NCI-H1417 (cell line): ENCODE data around the gene PHACTR1.
"Not testable (repeated sequence)": the region's sequence is repeated elsewhere in the genome, so short reads cannot be mapped to it uniquely, and the experiment has no call there.

Source experiments
- DNase-seq, 3 experiments: peaks; one replicate each; lab custom pipeline; 2025; lab: John Stamatoyannopoulos, UW

Gene PHACTR1

DNA sequence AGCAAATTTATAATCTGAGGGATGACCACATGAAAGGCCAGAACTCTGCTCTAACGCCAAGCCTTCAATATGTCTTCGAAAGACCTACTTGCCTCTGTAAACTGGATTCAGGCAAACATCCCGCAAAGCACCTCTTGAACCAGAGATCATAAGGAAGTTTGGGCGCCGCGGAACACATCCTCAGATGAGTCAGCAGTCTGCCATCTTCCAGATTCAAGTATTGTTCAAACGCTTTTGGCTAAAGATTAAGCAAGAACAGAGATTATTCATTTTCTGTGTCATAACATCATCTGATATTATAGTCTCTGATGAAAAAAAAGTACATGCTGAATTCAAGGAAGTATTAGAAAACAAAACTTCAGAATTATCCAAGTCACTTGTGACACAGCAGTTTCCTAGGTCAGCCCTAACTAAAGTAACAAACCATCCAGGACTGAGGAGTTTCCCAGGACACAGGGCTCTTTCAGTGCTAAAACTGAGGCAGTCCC is 591.0 kb downstream of the PHACTR1 start:
- no peak for DNase-seq

DNA sequence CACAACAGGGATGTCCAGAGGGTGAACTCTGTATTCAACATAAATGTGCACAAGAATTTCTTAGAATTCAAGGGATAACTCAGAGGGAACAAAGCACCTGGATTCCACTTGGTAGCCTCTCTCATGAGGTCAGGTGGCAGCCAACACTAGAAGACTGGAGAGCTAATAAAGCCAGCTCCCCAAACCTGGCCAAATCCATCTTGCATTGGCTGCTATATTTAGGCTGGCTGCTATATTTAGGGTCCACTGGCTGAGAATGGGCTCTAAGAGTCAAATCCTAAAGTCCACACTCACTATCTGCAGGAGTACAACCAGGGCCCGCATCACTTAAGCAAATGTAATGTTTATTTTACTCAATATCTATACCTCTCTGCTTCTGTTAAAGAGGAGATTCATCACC is 591.8 kb downstream of the PHACTR1 start:
- no peak for DNase-seq

DNA sequence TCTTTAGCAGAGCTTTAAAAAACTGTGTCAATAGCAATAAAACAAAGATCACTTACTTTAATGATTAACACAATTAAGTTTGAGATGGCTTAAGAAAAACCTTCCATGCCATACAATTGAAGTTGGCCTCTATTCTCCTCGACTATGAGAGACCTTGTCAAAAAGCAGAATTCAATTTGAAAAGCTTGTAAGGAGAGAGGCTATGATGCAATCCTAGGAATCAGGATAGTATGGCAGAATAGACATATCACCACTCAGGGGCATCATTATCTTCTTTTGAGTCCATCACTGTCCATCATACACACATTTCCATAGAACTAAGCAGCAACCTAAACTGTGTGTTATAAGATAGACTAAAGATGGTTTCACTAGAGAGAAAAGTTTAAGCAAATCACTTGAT is 594.6 kb downstream of the PHACTR1 start:
- DNase-seq = no peak

DNA sequence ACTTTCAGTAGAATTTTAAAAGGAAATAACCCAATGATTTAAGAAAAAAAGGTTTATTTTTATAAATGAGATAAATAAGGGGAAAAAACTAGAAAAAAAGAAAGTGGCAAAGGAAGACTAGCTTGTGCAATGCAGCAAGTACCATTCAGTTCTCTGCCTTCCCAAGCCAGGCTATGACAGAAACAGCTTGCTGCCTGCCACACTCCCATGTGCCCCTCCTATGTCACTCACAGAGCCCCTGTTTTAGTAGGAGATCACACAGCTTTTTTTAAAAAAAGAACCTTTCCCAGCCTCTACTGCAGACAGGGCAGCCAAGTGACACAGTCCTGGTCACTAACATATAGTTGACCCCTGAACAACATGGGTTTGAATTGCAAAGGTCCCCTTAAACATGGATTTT is 598.2 kb downstream of the PHACTR1 start:
- no peak for DNase-seq

DNA sequence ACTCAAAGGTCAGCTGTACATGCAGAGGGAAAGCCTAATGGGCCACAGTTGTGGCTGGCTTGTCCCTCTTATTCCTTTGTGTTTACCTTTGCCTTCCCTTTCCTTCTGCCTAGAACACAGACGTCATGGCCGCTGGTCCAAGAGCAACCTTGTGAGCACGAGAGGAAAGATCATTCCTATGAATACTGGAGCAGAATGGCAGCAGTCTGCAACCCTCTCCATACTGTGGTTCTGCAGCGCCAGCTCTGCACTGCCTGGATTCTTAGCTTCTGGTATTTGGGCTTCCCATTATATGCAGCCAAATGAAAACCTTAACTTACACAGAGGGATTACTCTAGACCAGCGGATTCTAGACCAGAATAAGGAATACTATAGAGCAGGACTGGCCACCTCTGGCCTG is 599.3 kb downstream of the PHACTR1 start:
- DNase-seq = no peak

DNA sequence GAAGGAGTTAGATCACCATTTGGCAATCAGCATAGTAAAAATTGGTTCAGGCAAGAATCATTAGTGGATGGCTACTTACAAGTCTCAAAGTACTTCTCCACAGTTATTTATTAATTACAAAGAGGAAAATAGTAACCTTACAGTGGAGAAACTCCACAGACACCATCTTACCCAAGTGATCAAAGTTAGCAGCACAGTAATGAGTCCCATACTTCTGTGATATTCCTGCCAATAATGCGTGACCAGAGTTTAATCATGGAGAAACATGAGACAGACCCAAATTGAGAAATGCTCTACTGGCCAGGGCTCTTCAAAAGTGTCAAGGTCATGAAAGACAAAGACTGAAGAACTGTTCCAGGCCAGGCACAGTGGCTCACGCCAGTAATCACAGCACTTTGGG is 602.3 kb downstream of the PHACTR1 start:
- no peak for DNase-seq

DNA sequence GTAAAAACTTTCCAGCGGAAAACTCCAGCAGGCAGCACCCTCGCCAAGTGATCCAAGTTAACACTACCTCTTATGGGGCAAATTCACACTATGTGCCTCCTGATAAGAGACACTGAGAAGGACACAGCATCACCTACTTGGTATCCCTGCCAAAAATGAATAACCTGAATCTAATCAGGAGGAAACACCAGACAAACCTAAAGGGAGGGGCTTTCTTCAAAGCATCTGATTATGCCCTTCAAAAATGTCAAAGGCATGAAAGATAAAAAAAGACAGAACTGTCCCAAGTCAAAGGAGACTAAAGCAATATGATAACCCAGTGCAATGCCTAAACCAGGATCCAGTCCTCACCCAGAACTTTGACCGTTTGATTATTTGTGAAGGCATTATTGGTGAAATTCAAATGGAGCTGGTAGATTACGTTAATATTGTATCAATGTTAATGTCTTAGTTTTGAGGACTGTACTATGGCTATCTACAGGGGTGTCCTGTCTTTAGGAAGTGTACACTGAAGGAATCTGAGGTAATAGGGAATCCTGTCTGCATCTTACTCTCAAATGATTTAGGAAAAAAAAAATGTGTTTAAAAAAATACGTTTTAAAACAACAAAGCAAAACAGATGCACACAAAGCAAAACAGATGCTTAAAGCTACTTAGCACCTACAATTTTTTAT is 603.5 kb downstream of the PHACTR1 start:
- DNase-seq = no peak

DNA sequence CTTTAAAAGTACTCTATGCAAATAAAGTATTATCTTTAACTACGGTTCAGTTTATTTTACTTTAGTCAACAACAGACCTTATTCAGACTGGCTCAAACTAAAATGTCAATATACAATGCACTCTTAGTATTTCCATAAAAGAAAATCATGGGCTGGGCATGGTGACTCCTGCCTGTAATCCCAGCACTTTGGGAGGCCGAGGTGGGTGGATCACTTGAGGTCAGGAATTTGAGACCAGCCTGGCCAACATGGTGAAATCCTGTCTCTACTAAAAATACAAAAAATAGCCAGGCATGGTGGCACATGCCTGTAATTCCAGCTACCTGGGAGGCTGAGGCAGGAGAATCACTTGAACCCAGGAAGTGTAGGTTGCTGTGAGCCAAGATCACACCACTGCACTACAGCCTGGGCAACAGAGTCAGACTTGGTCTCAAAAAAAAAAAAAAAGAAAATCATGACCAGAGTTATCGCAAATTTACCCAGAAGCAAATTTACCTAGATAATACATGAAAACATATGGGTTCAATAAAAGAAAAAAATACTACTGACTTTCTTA is 609.5 kb downstream of the PHACTR1 start:
- DNase-seq = not testable (repeated sequence)

DNA sequence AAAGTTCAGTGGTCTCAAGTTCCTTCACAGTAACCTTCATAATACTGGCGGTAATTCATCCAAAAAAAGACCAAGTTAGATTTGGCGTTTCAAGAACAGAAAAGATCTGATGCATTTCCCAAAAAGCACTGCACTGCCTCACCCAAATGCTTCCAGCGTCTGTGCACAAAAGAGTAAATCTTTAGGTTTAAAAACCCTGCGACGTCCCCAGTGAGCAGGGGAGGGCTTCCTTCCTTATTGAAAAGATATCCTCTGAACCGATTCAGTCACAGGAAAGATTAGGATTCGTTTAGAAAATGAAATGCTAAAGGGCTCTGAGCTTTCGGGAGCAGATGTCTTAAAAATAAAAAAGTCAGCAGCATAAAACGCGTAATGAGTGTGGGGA is 611.1 kb downstream of the PHACTR1 start:
- peak in 1 of 3 experiments; percentile 43 for DNase-seq

DNA sequence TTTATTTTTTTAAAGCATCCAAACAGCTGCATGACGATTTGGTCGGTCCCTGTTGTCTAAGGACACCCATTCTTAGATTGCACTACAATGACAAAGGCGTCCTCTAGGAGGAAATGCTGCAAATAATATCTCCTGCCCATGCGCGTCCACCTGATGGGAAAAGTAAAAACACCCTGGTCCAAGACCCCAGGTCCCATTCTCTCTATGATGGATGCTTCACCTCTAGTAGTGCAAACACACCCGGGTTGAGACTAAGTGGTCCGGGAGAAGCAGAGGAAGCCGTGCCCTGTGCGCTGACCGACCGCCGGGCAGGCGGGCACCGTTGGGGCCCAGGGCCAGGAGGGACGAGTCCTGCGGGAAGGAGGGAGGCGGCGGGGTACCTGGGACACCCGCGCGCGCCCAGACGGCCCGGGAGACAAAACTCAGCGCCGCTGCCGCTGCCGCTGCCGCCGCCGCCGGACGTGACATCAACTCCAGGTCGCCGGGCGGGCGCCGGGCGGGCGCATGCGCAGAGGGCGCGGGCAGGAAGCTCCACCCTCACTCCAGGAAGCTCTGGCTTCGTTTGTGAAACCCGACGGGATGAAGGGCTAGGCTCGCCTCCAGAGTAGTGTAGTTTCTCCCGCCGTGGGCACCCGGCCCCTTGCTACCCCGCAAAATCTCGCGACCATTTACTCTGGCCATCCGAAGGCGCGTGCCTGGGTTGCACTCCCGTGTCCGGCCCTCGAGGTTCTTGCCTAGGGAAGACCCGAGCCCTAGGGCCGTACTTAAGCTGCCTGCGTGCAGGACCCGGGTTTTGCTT is 611.7 kb downstream of the PHACTR1 start, which contains the start of gene TBC1D7:
Gene TBC1D7, minus strand, starts transcription at position 462 of the 799 bp plus-strand sequence. CDS start 1,639 bp downstream, outside the sequence.
- peak; percentile 93 to 97 (median 95) for DNase-seq

DNA sequence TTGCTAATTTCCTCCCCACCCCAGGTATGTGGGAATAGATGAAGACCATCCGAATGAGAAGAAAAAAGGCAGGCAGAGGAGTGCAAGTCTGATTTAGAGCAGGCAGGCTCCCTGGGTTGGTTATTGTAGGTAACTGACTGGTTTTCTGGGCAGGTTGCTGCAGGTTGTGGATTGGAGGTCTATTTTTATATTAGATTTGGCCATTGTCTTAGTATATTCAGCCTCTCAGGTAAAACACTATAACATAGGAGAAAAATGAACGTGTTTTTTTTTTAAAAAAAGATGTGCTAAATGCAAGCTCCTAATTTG is 612.3 kb downstream of the PHACTR1 start:
- no peak for DNase-seq

DNA sequence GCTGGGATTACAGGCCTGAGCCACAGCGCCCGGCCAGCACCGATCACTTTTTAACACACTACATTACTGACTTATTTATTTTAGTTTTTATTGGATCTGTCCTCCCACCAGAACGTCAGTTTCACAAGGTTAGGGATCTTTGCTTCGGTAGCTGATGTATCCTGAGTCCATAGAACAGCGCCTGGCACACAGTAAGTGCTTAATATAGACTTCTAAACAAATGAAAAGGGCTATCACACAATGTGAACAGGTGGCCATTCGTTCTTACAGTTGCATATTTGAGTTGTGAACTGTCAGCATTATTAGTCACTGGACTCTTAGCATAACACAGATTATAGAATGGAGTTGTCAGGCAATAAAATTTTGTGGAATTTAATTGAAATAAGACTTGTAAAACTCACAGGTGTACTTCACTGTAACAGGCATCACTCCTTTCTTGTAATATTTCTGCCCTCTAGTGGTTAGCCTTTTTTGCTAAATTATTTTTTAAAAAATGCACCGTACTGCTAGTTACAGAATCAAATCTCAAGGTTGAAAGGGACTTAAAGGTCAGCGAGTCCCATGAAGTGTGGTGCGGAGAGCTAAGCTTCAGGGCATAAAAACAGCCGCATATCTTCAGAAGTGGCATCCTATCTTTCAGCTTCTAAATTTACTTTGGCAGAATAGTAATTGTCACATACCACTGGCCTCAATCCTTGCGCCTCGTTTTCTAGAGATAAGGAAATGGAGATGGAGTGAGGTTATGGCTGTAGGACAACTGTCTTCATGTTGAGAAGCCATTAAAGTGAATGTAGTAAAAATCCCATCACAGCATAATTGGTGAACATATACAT is 615.2 kb downstream of the PHACTR1 start:
- peak; percentile 17 to 62 (median 59) for DNase-seq

DNA sequence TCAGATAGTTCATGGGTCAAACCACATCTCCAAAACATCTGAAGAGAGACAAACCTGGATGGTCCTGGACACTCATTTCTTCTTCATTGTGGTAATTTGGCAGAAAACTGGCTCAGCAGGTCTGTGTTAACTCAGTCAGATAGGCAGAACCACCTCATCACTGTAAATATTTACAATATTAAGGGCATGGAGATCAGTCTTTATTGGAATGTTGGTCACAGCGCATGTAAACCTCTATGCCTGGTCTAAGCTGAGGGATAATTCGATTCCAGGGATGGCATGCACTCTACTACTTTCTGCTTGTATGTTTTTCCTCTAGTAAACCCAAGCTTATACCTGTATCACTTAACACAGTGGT is 615.8 kb downstream of the PHACTR1 start:
- no peak for DNase-seq

DNA sequence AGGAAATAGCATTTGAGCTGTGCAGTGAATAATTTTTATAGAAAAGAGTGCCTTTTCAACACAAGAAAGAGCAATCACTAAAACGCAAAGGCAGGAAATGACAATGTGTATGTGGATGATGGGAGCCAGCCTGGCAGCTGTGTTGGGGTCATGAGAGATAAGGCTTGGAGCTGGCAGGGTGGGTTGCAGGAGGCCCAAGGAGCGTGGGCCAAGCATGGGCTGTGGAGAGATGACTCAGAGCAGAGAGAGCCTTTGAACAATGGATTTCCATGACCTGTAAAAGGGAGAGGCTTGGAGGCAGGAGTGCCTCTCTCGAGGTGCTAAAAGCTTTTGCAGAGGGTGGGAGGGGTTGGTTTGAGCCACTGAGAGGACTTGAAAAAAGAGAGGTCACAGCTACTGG is 618.4 kb downstream of the PHACTR1 start:
- DNase-seq = no peak

DNA sequence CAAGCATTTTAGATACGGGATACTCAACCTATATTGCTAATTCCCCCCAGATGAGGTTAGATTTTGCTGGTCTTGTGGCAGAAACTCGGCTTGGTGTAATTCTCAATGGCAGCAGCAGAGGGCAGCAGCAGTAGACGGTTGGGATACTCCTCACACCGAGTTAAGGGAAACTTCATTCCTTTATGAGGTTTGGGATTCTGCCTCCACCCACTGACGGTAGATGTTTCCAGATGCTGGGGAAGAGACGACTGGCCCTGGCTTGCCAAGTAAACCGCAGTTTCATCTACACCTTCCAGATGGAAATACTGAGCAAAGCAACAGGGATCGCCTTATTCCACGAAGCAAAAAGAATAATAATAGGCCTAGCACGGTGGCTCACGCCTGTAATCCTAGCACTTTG is 620.0 kb downstream of the PHACTR1 start:
- DNase-seq = peak; percentile 74 to 89 (median 78)

DNA sequence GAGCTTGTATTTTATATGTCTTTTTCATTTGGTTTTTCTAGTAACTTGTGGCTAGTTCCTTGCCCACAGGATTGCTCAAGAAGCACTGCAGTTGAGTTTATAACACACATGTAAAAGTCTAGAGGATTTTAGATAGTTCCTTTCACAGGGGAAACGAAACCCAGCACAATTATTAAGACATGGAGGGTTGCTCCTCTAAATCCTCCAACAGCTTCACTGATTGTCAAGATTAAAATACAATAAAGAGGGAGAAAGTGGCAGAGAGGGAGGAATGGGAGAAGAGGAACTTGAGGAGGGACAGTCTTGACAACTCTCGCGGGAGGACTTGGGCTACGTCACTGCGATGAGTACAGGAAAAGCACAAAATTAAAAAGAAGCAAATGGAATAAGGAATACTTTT is 621.5 kb downstream of the PHACTR1 start:
- no peak for DNase-seq
